ENCODE results near the gene PEX12.
"Not testable (repeated sequence)": the region's sequence is repeated elsewhere in the genome, so short reads cannot be mapped to it uniquely, and the experiment has no call there.

The PEX12 gene

DNA sequence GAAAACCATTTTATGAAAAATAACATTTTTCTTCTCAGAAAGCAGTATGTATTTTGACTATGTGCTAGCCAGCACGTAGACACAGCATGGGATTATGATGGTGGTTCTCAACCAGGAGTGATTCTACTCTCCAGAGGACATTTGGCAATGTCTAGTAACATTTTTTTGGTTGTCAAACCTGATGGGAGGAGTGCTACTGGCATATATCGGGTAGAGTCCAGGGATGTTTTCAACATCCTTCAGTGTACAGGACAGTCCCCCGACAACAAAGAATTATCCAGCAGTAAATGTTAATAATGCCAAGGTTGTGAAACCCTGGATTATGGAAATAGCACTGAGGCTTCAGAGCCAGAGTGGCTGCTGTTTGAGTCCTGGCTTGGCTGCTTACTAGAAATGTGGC, 36.4 kb upstream of the PEX12 start:
- no peak overlapping the region for H3K4me3 ChIP-seq (ENCODE audit: control insufficient read depth, low read depth, low read length)
- DNase-seq (ENCODE audit: low read depth): no peak
- TF ChIP-seq, protein P1, sequence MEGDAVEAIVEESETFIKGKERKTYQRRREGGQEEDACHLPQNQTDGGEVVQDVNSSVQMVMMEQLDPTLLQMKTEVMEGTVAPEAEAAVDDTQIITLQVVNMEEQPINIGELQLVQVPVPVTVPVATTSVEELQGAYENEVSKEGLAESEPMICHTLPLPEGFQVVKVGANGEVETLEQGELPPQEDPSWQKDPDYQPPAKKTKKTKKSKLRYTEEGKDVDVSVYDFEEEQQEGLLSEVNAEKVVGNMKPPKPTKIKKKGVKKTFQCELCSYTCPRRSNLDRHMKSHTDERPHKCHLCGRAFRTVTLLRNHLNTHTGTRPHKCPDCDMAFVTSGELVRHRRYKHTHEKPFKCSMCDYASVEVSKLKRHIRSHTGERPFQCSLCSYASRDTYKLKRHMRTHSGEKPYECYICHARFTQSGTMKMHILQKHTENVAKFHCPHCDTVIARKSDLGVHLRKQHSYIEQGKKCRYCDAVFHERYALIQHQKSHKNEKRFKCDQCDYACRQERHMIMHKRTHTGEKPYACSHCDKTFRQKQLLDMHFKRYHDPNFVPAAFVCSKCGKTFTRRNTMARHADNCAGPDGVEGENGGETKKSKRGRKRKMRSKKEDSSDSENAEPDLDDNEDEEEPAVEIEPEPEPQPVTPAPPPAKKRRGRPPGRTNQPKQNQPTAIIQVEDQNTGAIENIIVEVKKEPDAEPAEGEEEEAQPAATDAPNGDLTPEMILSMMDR (IDR thresholded peaks at IDR 0.05; ENCODE audit: control insufficient read depth, insufficient read depth, low read depth, low read length, missing control alignments): no peak

DNA sequence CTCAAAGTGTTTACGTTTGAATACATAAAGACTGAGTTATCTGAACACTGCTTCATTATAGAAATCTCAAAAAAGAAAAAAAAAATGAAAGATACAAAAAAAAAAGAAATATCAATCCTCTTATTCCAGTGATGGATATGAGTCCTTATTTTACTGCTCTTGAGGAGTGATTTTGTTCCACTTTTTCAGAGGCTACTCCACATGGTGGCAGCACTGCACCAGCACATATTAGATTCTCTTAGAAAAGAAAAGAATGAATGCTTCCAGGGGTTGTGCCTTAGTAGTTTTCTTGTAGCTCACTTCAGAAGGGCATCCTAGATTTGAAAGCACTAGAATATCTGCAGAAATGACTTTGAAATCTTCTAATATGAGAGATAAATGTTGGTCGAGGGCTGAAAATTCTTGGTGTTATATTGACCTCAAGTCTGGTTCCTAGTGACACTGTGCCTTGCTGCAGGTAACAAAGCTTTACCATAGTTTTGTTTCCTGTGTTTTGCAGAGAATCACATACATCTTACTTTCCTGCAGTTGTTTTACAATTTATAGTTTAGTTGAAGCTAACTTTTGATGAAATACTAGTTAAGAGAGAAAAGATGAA, 34.7 kb upstream of the PEX12 start:
- no peak overlapping the region for H3K4me3 ChIP-seq (ENCODE audit: control insufficient read depth, low read depth, low read length)
- TF ChIP-seq, protein P1 (IDR thresholded peaks at IDR 0.05; ENCODE audit: control insufficient read depth, insufficient read depth, low read depth, low read length, missing control alignments): peak; percentile 72
- no peak for DNase-seq (ENCODE audit: low read depth)

DNA sequence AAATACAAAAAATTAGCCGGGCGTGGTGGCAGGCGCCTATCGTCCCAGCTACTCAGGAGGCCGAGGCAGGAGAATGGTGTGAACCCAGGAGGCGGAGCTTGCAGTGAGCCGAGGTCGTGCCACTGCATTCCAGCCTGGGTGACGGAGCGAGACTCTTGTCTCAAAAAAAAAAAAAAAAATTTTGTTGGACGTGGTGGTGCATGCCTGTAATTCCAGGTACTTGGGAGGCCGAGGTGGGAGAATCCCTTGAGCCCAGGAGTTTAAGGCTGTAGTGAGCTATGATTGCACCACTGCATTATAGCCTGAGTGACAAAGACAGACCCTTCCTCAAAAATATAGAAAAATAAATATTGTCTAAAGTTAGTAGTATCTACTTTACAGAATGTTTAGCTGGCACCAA, 32.4 kb upstream of the PEX12 start:
- DNase-seq (ENCODE audit: low read depth); H3K4me3 ChIP-seq (ENCODE audit: control insufficient read depth, low read depth, low read length): not testable (repeated sequence)

DNA sequence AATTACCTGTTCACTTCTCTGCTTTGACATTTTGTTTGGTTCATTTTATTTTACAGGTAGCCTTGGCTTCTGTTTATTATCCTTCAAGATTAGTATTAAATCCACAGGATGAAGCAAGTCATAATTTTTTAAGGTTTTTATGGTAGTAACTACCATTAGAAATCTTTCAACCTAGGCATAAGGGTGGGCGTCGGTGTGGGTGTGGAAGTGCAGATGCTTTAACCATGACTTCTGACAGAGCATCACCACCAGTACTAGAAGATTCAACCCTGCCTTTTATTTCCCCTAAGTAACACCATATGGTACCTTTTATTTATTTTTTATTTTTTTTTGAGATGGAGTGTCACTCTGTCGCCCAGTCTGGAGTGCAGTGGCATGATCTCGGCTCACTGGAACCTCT, 31.5 kb upstream of the PEX12 start:
- no peak overlapping the region for H3K4me3 ChIP-seq (ENCODE audit: control insufficient read depth, low read depth, low read length)
- no peak for DNase-seq (ENCODE audit: low read depth)
- TF ChIP-seq, protein P1 (IDR thresholded peaks at IDR 0.05; ENCODE audit: control insufficient read depth, insufficient read depth, low read depth, low read length, missing control alignments): no peak

DNA sequence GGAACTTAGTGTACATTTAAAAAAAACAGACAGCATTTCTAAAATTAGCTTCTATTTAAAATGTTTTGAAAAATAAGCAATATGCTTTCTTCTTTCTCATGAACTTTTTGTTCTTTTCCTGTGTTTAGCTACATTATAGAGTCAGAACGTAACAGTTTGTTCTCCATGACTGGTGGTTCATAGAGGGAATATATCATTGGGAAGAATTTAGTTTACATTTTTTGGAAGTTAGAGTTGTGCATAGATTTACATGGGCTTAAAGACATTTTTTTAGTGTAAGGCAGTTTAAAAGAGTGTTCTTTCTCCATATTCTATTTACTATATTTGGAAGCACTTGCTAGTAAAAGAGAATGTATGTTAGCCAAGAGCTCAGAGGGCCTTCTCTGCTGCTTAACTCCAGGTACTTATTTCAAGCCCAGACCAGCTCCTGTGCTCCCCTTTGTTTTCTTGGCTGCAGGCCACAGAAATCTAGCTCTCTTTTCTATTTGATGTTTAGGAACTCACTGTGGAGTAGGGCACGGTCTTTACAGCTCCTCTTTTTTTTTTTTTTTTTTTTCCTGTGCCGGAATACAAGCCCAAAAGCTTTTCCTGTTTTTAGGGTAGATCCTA, 29.0 kb upstream of the PEX12 start:
- no peak for DNase-seq (ENCODE audit: low read depth)
- TF ChIP-seq, protein P1 (IDR thresholded peaks at IDR 0.05; ENCODE audit: control insufficient read depth, insufficient read depth, low read depth, low read length, missing control alignments): no peak
- no peak overlapping the region for H3K4me3 ChIP-seq (ENCODE audit: control insufficient read depth, low read depth, low read length)

DNA sequence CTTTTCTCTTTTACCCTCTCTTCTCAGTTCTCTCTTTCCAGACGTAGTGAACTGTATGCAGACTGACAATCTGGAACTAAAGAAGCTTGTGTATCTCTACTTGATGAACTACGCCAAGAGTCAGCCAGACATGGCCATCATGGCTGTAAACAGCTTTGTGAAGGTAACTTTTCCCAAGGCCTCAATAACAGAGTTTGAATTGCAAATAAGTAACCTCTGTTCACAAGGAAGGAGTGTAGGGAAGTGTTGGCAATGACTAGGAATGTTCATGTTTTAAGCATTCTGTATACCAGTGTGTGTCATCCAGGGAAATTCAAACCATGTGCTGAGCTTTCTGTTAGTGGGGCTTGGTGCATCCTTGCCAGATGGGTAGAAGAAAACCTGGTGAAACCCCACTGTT, 27.3 kb upstream of the PEX12 start:
- H3K4me3 ChIP-seq (ENCODE audit: control insufficient read depth, low read depth, low read length): no peak overlapping the region
- TF ChIP-seq, protein P1 (IDR thresholded peaks at IDR 0.05; ENCODE audit: control insufficient read depth, insufficient read depth, low read depth, low read length, missing control alignments): no peak
- no peak for DNase-seq (ENCODE audit: low read depth)

DNA sequence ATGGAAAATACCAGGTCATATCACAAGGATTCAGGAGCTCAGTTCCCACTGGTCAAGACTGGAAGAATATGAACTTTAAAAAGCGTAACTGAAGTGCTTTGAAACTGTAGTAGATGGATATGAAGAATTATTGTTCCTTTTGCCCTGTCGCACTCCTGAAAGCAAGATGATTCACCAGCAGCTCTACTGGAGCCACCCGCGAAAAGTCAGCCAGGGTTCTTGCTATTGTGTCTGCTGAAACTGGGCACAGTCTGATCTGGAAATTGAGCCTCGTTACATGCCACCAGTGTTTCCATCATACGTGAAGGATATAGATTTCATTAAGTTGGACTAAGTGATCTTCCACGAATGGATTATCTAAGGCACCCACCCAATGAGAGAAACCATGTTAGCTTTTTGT, 25.3 kb upstream of the PEX12 start:
- no peak for DNase-seq (ENCODE audit: low read depth)
- H3K4me3 ChIP-seq (ENCODE audit: control insufficient read depth, low read depth, low read length): no peak overlapping the region
- TF ChIP-seq, protein P1 (IDR thresholded peaks at IDR 0.05; ENCODE audit: control insufficient read depth, insufficient read depth, low read depth, low read length, missing control alignments): no peak
